ENCODE data around the gene NUTM2D.
"Not testable (repeated sequence)": the region's sequence is repeated elsewhere in the genome, so short reads cannot be mapped to it uniquely, and the experiment has no call there.

The NUTM2D gene, protein sequence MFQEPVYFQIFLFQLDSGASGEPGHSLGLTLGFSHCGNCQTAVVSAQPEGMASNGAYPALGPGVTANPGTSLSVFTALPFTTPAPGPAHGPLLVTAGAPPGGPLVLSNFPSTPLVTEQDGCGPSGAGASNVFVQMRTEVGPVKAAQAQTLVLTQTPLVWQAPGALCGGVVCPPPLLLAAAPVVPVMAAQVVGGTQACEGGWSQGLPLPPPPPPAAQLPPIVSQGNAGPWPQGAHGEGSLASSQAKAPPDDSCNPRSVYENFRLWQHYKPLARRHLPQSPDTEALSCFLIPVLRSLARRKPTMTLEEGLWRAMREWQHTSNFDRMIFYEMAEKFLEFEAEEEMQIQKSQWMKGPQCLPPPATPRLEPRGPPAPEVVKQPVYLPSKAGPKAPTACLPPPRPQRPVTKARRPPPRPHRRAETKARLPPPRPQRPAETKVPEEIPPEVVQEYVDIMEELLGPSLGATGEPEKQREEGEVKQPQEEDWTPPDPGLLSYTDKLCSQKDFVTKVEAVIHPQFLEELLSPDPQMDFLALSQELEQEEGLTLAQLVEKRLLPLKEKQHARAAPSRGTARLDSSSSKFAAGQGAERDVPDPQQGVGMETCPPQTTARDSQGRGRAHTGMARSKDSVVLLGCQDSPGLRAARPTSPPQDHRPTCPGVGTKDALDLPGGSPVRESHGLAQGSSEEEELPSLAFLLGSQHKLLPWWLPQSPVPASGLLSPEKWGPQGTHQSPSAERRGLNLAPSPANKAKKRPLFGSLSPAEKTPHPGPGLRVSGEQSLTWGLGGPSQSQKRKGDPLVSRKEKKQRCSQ
- total RNA-seq: 0 to 2.2 (median 0.63) reads per million in 9 experiments

DNA sequence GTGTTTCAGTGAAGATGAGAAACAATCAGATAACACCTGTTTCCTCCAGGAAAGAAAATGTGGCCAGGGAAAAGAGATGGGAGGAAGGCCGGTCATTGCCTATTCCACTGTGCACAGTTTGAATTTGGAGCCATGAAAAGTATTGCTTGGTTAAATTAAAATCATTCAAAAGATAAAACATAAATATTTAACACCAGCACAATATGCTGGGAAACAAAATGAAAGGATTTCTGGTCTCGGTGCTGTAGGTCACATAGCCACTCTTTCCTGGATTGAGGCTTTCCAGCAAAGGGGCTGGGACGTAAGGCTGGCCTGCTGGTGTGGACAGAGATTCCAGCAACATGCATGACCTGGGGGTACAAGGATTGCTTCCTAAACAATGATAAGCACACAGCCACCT, at the start of gene NUTM2D:
TSS of gene NUTM2D (plus strand) at position 301 of the 400 bp plus-strand sequence. CDS start 522 bp downstream, outside the sequence.
- not testable (repeated sequence) for H3K4me1 Mint-ChIP-seq (ENCODE audit: low read depth in 2 of 2); H3K36me3 Mint-ChIP-seq (ENCODE audit: insufficient read depth); H3K27me3 Mint-ChIP-seq; ATAC-seq (replicated peaks); H3K27ac Mint-ChIP-seq; H3K4me3 Mint-ChIP-seq; H3K9me3 Mint-ChIP-seq; DNase-seq

GRCh38 chr10:87308702-87309101, 48.8 kb upstream of the NUTM2D start:
- DNase-seq; H3K27me3 Mint-ChIP-seq; H3K27ac Mint-ChIP-seq; H3K4me3 Mint-ChIP-seq; ATAC-seq (replicated peaks); H3K36me3 Mint-ChIP-seq (ENCODE audit: insufficient read depth); H3K4me1 Mint-ChIP-seq (ENCODE audit: low read depth in 2 of 2); H3K9me3 Mint-ChIP-seq: not testable (repeated sequence)

GRCh38 chr10:87309657-87310056, 47.9 kb upstream of the NUTM2D start:
- ATAC-seq (replicated peaks); DNase-seq; H3K36me3 Mint-ChIP-seq (ENCODE audit: insufficient read depth): not testable (repeated sequence)

GRCh38 chr10:87311521-87311920, 46.0 kb upstream of the NUTM2D start:
- H3K27ac Mint-ChIP-seq; DNase-seq; H3K36me3 Mint-ChIP-seq (ENCODE audit: insufficient read depth); H3K4me3 Mint-ChIP-seq; H3K9me3 Mint-ChIP-seq; H3K27me3 Mint-ChIP-seq; H3K4me1 Mint-ChIP-seq (ENCODE audit: low read depth in 2 of 2): not testable (repeated sequence)
- peak; percentile 33 for ATAC-seq (replicated peaks)

More at GRCh38 chr10:87309657-87310056, 47.9 kb upstream of the NUTM2D start:
- H3K27me3 Mint-ChIP-seq; H3K9me3 Mint-ChIP-seq; H3K4me1 Mint-ChIP-seq (ENCODE audit: low read depth in 2 of 2); H3K4me3 Mint-ChIP-seq: not testable (repeated sequence)
- H3K27ac Mint-ChIP-seq: peak overlapping the region in 1 of 2 donors; percentile 12

DNA sequence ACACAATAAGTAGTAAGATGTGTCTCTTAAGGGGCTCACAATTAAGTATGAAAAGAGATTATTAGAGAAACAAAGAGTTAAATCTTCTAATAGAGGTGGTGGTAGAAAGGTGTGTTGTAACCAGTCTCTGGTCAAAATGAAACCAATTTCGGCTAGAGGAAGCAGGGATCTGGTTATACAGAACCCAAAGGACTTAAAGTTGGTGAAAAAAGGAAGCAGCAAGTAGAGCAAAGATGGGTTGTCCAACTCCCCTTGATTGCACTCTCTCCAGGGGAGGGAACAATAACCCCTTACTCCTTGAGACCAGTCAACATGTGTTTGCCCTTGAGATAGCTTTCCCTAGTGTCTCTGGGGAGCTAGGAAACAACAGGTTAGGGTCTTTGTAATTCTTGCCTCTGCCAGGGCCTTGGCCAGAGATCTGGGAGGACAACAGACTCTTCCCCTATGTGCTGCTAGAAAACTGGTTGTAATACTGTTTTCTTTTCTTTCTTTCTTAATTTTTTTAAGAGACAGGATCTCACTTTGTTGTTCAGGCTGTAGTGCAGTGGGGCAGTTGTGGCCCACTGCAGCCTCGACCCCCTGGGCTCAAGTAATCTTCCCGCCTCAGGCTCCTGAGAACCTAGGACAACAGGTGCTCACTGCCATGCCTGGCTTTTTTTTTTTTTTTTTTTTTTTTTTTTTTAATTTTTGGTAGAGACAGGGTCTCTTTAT, 43.7 kb upstream of the NUTM2D start:
- not testable (repeated sequence) for H3K4me3 Mint-ChIP-seq; H3K9me3 Mint-ChIP-seq; H3K4me1 Mint-ChIP-seq (ENCODE audit: low read depth in 2 of 2); ATAC-seq (replicated peaks); DNase-seq; H3K27ac Mint-ChIP-seq; H3K27me3 Mint-ChIP-seq; H3K36me3 Mint-ChIP-seq (ENCODE audit: insufficient read depth)

- H3K36me3 Mint-ChIP-seq (ENCODE audit: insufficient read depth); DNase-seq; H3K27me3 Mint-ChIP-seq; H3K4me3 Mint-ChIP-seq; ATAC-seq (replicated peaks); H3K4me1 Mint-ChIP-seq (ENCODE audit: low read depth in 2 of 2); H3K27ac Mint-ChIP-seq; H3K9me3 Mint-ChIP-seq: not testable (repeated sequence)
Measured at GRCh38 chr10:87314360-87314973, 43.1 kb upstream of the NUTM2D start.

DNA sequence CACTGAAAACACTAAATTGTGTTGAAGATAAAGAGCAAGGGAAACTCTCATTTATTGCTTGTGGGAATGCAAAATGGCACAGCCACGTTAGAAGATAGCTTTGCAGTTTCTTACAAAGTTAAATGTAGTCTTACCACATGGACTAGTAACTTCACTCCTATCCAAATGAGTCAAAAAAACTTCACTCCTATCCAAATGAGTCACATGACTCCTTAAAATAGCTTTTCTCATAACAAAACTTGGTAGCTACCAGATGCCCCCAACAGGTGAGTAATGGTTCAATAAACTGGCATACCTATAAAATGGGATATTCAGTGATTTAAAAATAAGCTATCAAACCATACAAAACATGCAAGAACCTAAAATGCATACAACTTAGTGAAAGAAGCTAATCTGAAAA, 36.0 kb upstream of the NUTM2D start:
- not testable (repeated sequence) for H3K4me3 Mint-ChIP-seq; H3K36me3 Mint-ChIP-seq (ENCODE audit: insufficient read depth); H3K9me3 Mint-ChIP-seq; ATAC-seq (replicated peaks); H3K27ac Mint-ChIP-seq; H3K27me3 Mint-ChIP-seq; H3K4me1 Mint-ChIP-seq (ENCODE audit: low read depth in 2 of 2); DNase-seq

DNA sequence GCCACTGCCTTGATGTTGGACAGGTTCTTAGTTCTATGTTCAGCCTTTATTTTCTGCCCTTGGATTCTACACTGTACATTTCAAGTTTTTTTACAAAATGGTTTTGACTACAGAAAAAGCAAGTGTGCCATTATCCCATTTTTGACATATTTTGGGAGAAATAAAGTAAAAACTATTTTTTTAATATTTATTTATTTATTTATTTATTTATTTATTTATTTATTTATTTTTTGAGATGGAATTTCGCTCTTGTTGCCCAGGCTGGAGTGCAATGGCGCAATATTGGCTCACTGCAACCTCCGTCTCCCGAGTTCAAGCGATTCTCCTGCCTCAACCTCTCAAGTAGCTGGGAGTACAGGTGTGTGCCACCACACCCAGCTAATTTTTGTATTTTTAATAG, 33.0 kb upstream of the NUTM2D start:
- H3K4me1 Mint-ChIP-seq (ENCODE audit: low read depth in 2 of 2); H3K4me3 Mint-ChIP-seq; H3K27me3 Mint-ChIP-seq; DNase-seq; H3K27ac Mint-ChIP-seq; ATAC-seq (replicated peaks); H3K9me3 Mint-ChIP-seq: not testable (repeated sequence)
- peaks cover 16% of the 10 kb centered on the region for H3K36me3 Mint-ChIP-seq (ENCODE audit: insufficient read depth)

DNA sequence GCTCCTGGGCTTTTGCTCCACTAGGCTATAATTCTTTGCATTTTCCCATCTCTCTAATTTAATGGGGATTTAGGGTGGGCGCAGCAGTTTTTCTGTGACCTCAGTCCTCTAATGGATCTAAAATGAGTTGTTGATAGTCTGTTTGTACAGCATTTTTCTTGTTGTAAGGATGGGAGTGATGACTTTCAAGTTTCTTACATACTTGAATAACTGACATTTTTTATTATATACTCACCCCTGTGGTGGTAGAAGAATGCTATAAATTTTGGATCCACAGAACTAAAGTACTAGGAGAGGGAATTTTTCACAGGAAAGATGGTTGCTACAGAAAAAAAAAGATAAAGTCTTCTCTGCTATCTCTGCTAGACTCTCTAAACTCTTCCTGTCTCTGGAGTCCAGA, 29.6 kb upstream of the NUTM2D start:
- ATAC-seq (replicated peaks); H3K4me1 Mint-ChIP-seq (ENCODE audit: low read depth in 2 of 2); H3K27me3 Mint-ChIP-seq; H3K4me3 Mint-ChIP-seq; DNase-seq; H3K9me3 Mint-ChIP-seq: not testable (repeated sequence)
- peak overlapping the region in 1 of 2 donors; percentile 72 for H3K27ac Mint-ChIP-seq
- H3K36me3 Mint-ChIP-seq (ENCODE audit: insufficient read depth): peaks cover 16% of the 10 kb centered on the region

DNA sequence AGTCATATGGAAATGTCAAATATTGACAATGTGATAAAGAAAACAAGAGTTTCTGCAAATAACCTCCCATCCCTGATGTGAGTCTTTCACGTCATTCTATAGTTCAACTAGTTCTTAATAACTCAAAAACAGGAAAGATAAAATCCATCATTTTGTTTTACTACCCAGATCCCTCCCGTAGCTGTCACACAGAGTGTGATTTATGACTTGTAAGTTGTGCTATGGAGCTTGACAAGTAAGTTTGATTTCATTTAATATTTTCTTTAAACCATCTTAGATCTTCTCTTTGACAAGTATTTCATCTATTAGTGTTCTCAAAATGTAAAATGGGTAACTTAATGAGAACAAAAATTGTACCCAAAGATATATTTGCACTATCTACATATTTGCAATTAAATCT, 28.4 kb upstream of the NUTM2D start:
- not testable (repeated sequence) for ATAC-seq (replicated peaks); H3K27ac Mint-ChIP-seq; H3K4me3 Mint-ChIP-seq; H3K27me3 Mint-ChIP-seq; DNase-seq; H3K9me3 Mint-ChIP-seq; H3K4me1 Mint-ChIP-seq (ENCODE audit: low read depth in 2 of 2)
- H3K36me3 Mint-ChIP-seq (ENCODE audit: insufficient read depth): peaks cover 16% of the 10 kb centered on the region

- H3K36me3 Mint-ChIP-seq (ENCODE audit: insufficient read depth): peaks cover 19% of the 10 kb centered on the region
- not testable (repeated sequence) for H3K9me3 Mint-ChIP-seq; H3K27me3 Mint-ChIP-seq; DNase-seq; H3K4me3 Mint-ChIP-seq; H3K27ac Mint-ChIP-seq; H3K4me1 Mint-ChIP-seq (ENCODE audit: low read depth in 2 of 2); ATAC-seq (replicated peaks)
Measured at GRCh38 chr10:87332687-87333086, 24.9 kb upstream of the NUTM2D start.

DNA sequence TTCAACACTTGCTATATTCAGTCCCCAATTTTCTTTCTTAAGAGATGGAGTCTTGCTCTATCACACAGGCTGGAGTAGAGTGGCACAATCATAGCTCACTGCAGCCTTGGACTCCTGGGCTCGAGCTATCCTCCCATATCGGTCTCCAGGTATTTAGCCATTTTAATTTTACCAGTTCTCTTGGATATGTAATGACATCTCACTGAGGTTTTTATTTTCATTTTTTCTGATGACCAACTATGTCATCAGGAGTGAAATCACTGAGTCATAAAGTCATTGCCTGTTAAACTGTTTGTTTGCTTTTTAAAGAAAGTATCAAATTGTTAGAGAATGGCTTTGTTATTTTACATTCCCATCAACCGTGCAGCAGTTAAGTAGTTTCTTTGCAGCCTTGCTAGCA, 17.1 kb upstream of the NUTM2D start:
- peak overlapping the region in 1 of 2 donors; percentile 3 for H3K4me3 Mint-ChIP-seq
- H3K27me3 Mint-ChIP-seq; H3K9me3 Mint-ChIP-seq; H3K36me3 Mint-ChIP-seq (ENCODE audit: insufficient read depth); ATAC-seq (replicated peaks); DNase-seq: not testable (repeated sequence)
- peak overlapping the region in 1 of 2 donors; percentile 29 for H3K27ac Mint-ChIP-seq
- peaks cover 8 to 15% of the 10 kb centered on the region in 2 donors for H3K4me1 Mint-ChIP-seq (ENCODE audit: low read depth in 2 of 2)

GRCh38 chr10:87341546-87342142, 15.9 kb upstream of the NUTM2D start:
- Mint-ChIP-seq H3K27ac (peak overlapping the region; percentile 88 to 94), H3K4me3 (peak overlapping the region; percentile 87 to 96), H3K4me1 (ENCODE audit: low read depth in 2 of 2) (peaks cover 8 to 15% of the 10 kb centered on the region in 2 donors)
- DNase-seq; H3K27me3 Mint-ChIP-seq; ATAC-seq (replicated peaks); H3K9me3 Mint-ChIP-seq; H3K36me3 Mint-ChIP-seq (ENCODE audit: insufficient read depth): not testable (repeated sequence)
